AG04450 (cell line): ENCODE data around the gene ACTBL2. TPM values are rescaled to one million over a fixed set of nuclear protein-coding genes. Genes with fewer than 3 reads are reported as not detected.

ENCODE experiments used
- CTCF ChIA-PET: fragments of 300-600, 350-600 bp; formaldehyde crosslinking; extraction: SDS; loops from one replicate; lab custom pipeline; 2022; ENCODE audit warnings: antibody characterized with exemption, inconsistent platforms; lab: Charles Lee
- POLR2A ChIA-PET: fragments of 350-600 bp; formaldehyde crosslinking; extraction: SDS; loops from one replicate; lab custom pipeline; 2021; ENCODE audit warnings: antibody characterized with exemption, inconsistent platforms; lab: Yijun Ruan, JAX
- DNase-seq: peaks from one replicate; pipeline ENCODE4 v3.0.0-alpha.2; 2011; ENCODE audit warnings: low read depth, low spot score
- H3K27ac ChIP-seq: one replicate; pipeline ENCODE4 v1.5.1; 2012; ENCODE audit warnings: low read depth, low read length, control low read depth
- H3K27me3 ChIP-seq: one replicate; pipeline ENCODE4 v1.6.0; 2012; ENCODE audit warnings: low read length; ENCODE audit not compliant: control insufficient read depth, insufficient read depth
- H3K4me3 ChIP-seq: 2 replicates; pipeline ENCODE4 v1.5.1; 2011; ENCODE audit warnings: mild to moderate bottlenecking, low read depth, low read length, control low read depth
- H3K9me3 ChIP-seq: 2 replicates; pipeline ENCODE4 v1.5.1; 2012; ENCODE audit warnings: low read length; ENCODE audit not compliant: control insufficient read depth, insufficient read depth
- polyA plus RNA-seq: library from polyadenylated mRNA; depleted of rRNA; stranded (reverse); fragments of >200 nt; gene quantifications from 2 replicates; pipeline ENCODE4 v1.2.3, GENCODE V29; 2011
- TF ChIP-seq, protein P1 (sequence below): IDR thresholded peaks from 2 replicates; pipeline ENCODE4 v1.5.1; 2011; ENCODE audit warnings: low read depth, low read length, control low read depth, inconsistent platforms

ACTBL2 gene
- polyA plus RNA-seq, 1 experiment = 0.45 TPM

DNA sequence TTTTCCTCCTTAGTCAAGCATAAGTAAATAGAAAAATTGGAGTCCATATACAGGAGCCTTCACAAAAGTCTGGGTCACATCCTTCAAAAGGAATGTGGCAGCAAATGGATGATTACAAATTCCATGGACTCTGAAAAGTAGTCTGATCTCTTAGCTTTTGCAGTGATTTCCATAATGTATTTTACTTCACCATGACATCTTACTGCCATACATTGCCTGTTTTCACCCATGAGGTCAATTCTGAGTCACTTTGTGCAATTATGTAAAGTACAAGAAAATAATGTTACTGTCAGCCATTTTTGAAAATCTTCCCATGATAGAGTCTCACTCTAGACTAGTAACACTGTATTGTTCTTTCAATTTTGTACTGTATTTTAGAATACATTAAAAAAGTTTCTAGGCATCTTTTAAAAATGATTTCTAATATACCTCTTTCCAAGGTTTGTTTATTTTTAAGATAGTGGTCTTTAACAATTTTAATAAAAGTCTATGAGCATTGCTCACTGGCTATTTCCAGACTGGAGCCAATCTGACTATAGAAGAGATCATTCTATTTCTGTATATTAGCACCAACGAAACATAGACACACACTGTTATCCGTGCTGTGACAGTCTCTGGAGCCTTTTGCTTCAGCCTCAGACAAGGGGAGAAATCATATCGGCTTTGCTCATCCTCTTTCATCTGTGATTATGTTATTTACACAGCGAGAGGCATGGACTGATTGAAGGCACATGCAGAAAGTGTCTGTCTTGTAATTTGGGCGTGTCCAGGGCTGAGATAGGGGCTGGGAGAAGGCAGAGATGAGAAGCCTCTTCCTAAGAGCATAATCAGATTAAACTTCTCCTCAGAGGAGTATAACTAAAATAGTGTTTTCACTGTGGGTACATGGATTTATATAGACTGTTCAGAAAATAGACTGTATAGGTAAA lies 22.9 kb upstream of the ACTBL2 start:
- CTCF ChIA-PET = interaction anchor here (0.9 to 1.2 kb wide), 2 partner anchors 8 to 274 kb away, joined by 3 read pairs; no protein-coding TSS in a partner anchor
- Histone ChIP-seq H3K4me3 (no peak overlapping the region), H3K9me3 (no peaks in the 10 kb centered on the region), H3K27me3 (no peaks in the 10 kb centered on the region), H3K27ac (no peak overlapping the region)
- POLR2A ChIA-PET = no interaction called here
- TF ChIP-seq, protein P1, sequence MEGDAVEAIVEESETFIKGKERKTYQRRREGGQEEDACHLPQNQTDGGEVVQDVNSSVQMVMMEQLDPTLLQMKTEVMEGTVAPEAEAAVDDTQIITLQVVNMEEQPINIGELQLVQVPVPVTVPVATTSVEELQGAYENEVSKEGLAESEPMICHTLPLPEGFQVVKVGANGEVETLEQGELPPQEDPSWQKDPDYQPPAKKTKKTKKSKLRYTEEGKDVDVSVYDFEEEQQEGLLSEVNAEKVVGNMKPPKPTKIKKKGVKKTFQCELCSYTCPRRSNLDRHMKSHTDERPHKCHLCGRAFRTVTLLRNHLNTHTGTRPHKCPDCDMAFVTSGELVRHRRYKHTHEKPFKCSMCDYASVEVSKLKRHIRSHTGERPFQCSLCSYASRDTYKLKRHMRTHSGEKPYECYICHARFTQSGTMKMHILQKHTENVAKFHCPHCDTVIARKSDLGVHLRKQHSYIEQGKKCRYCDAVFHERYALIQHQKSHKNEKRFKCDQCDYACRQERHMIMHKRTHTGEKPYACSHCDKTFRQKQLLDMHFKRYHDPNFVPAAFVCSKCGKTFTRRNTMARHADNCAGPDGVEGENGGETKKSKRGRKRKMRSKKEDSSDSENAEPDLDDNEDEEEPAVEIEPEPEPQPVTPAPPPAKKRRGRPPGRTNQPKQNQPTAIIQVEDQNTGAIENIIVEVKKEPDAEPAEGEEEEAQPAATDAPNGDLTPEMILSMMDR = no peak
- no peak for DNase-seq

DNA sequence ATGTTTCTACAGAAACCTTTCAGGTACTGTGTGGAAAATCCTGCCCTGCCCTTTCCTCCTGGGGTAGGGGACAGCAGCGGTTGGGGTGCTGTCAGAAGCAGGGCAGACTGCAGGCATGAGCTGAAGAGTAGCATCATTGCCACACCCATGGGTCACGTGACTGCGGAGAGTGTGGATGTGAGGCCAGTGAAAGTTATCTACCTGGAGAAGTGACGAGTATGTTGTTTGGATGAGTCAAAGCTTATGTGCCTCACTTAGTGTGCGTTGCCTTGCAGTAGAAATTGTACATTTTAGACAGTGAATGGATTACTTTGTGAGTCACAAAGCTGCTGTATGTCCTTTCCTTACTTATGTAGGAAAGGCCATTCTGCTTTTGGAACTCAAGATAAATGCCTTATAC lies 21.7 kb upstream of the ACTBL2 start:
- POLR2A ChIA-PET = no interaction called here
- no peak for DNase-seq
- TF ChIP-seq, protein P1 = no peak
- Histone ChIP-seq H3K4me3 (no peak overlapping the region), H3K27me3 (no peaks in the 10 kb centered on the region), H3K9me3 (no peaks in the 10 kb centered on the region), H3K27ac (no peak overlapping the region)
- CTCF ChIA-PET = no interaction called here

DNA sequence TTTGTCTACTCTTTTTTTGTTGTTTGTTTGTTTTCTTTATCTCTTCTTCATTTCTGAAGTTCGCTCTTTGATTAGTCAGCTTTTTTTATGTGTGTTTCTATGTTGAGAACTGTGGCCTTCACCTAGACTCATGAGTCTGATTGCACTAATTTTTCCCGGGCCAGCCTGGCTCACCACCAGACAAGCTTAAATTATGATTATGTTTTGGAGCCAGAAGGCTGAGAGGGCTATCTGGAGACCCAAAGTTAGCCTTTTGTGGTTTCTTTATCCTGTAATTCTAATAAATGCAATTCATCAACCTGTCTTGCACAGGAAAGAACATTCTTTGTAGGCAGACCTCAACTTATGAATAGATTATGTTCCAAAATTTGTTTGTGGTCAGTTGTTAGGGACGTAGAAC lies 20.8 kb upstream of the ACTBL2 start:
- Histone ChIP-seq H3K27me3 (no peaks in the 10 kb centered on the region), H3K4me3 (no peak overlapping the region), H3K27ac (no peak overlapping the region), H3K9me3 (no peaks in the 10 kb centered on the region)
- TF ChIP-seq, protein P1 = no peak
- POLR2A ChIA-PET = no interaction called here
- CTCF ChIA-PET = interaction anchor here (1.0 kb wide), 1 partner anchor 958 kb away, joined by 3 read pairs; no protein-coding TSS in a partner anchor
- no peak for DNase-seq

DNA sequence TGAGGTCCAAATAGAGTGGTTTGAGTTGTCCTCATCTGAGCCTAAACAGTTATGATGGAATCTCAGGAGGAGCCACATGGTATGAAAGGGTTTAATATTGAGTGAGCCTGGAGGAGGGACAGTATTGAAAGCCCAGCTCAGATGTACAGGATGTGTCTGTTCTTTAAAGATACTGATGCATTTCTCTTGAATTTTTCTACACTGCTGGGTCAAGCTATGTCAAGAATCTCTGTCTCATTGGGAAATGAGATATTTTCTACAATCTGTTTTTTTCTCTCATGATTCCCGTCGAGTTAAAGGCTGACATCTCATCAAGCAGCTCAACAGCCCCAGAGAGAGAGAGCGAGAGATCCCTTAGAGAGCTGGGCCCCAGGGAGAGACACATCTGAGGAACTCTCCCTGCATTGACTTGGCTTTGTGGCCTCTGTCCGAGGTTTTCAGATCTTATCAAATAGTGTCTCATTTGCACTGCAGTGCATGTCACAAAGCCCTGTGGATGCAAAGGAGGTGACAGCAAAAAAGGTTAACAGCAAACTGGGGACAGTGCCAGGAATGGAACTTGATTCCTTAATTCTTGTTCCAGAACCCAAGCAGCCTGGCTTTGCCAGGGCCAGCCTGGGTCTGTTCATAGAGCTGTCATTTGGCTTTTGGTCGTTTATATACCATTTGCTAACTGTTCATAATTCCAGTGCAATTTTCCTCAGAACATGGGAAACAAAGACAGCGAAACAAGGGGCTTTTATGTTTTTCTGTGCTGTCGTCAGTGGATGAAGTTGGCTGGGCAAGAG lies 19.0 kb upstream of the ACTBL2 start:
- H3K4me3 ChIP-seq = no peak overlapping the region
- H3K9me3 ChIP-seq = no peaks in the 10 kb centered on the region
- TF ChIP-seq, protein P1 = no peak
- no peaks in the 10 kb centered on the region for H3K27me3 ChIP-seq
- POLR2A ChIA-PET = no interaction called here
- DNase-seq = no peak
- CTCF ChIA-PET = interaction anchor here (0.5 to 4.4 kb wide), 3 partner anchors 204 to 969 kb away, joined by 3 to 83 read pairs (median 6); no protein-coding TSS in a partner anchor
- H3K27ac ChIP-seq = no peak overlapping the region
